Mucosa of rectum (tissue), 2 donors: Measurements from ENCODE around the gene BCAS3.

Experiments
- H3K27ac ChIP-seq, 2 donors: one replicate each; pipeline ENCODE4 v1.7.0; 2013; ENCODE audit warnings: inconsistent platforms in 2 of 2, low read depth in 2 of 2, low read length in 2 of 2
- H3K27me3 ChIP-seq, 2 donors: one replicate each; pipeline ENCODE4 v1.7.0; 2013; ENCODE audit warnings: low read length in 2 of 2; ENCODE audit not compliant: control insufficient read depth in 2 of 2, insufficient read depth in 2 of 2
- H3K36me3 ChIP-seq, 2 donors: one replicate each; pipeline ENCODE4 v1.7.0; 2013; ENCODE audit warnings: low read length in 2 of 2; ENCODE audit not compliant: control insufficient read depth in 2 of 2, insufficient read depth in 2 of 2
- H3K4me1 ChIP-seq, 2 donors: one replicate each; pipeline ENCODE4 v1.7.0; 2013; ENCODE audit warnings: low read length in 2 of 2, mild to moderate bottlenecking in 1 of 2; ENCODE audit not compliant: control insufficient read depth in 2 of 2, insufficient read depth in 2 of 2
- H3K4me3 ChIP-seq, 2 donors: one replicate each; pipeline ENCODE4 v1.7.0; 2013; ENCODE audit warnings: low read length in 2 of 2
- H3K9ac ChIP-seq, 2 donors: one replicate each; pipeline ENCODE4 v1.7.0; 2013; ENCODE audit warnings: low read length in 2 of 2, low read depth in 1 of 2, mild to moderate bottlenecking in 1 of 2
- H3K9me3 ChIP-seq, 2 donors: one replicate each; pipeline ENCODE4 v1.7.0; 2013; ENCODE audit warnings: low read length in 2 of 2; ENCODE audit not compliant: control insufficient read depth in 2 of 2
- donor health status: healthy.
- donor health status: Normal muscosa, but diverticular disease.

The BCAS3 gene

GRCh38 chr17:61054436-61054835 lies 376.8 kb downstream of the BCAS3 start:
- no peaks in the 10 kb centered on the region for H3K36me3 ChIP-seq
- H3K4me3 ChIP-seq = no peak overlapping the region
- H3K4me1 ChIP-seq = peaks cover 0 to 4% of the 10 kb centered on the region in 2 donors
- H3K27ac ChIP-seq = no peak overlapping the region
- H3K27me3 ChIP-seq = no peaks in the 10 kb centered on the region
- H3K9me3 ChIP-seq = no peaks in the 10 kb centered on the region
- no peak overlapping the region for H3K9ac ChIP-seq

- Histone ChIP-seq H3K4me1 (peaks cover 0 to 4% of the 10 kb centered on the region in 2 donors), H3K36me3 (no peaks in the 10 kb centered on the region), H3K27ac (no peak overlapping the region), H3K9me3 (no peaks in the 10 kb centered on the region), H3K27me3 (no peaks in the 10 kb centered on the region), H3K9ac (no peak overlapping the region), H3K4me3 (no peak overlapping the region)
Measured at GRCh38 chr17:61057257-61057656, 379.6 kb downstream of the BCAS3 start.

- Histone ChIP-seq H3K36me3 (no peaks in the 10 kb centered on the region), H3K9me3 (no peaks in the 10 kb centered on the region), H3K9ac (no peak overlapping the region), H3K27me3 (no peaks in the 10 kb centered on the region), H3K4me1 (peaks cover 0 to 4% of the 10 kb centered on the region in 2 donors), H3K4me3 (no peak overlapping the region), H3K27ac (no peak overlapping the region)
Measured at GRCh38 chr17:61058066-61058465, 380.4 kb downstream of the BCAS3 start.

- Histone ChIP-seq H3K9ac (no peak overlapping the region), H3K27ac (no peak overlapping the region), H3K4me3 (no peak overlapping the region), H3K27me3 (no peaks in the 10 kb centered on the region), H3K4me1 (peaks cover 4 to 7% of the 10 kb centered on the region in 2 donors), H3K36me3 (no peaks in the 10 kb centered on the region), H3K9me3 (no peaks in the 10 kb centered on the region)
Measured at GRCh38 chr17:61063528-61063927, 385.9 kb downstream of the BCAS3 start.

GRCh38 chr17:61064087-61064951 lies 386.7 kb downstream of the BCAS3 start:
- H3K36me3 ChIP-seq = no peaks in the 10 kb centered on the region
- no peaks in the 10 kb centered on the region for H3K9me3 ChIP-seq
- H3K4me3 ChIP-seq = no peak overlapping the region
- no peak overlapping the region for H3K9ac ChIP-seq
- H3K27me3 ChIP-seq = no peaks in the 10 kb centered on the region
- H3K4me1 ChIP-seq = peaks cover 4 to 7% of the 10 kb centered on the region in 2 donors
- H3K27ac ChIP-seq = no peak overlapping the region

- H3K9me3 ChIP-seq = no peaks in the 10 kb centered on the region
- no peak overlapping the region for H3K27ac ChIP-seq
- no peak overlapping the region for H3K9ac ChIP-seq
- peaks cover 4 to 7% of the 10 kb centered on the region in 2 donors for H3K4me1 ChIP-seq
- H3K4me3 ChIP-seq = no peak overlapping the region
- H3K36me3 ChIP-seq = no peaks in the 10 kb centered on the region
- no peaks in the 10 kb centered on the region for H3K27me3 ChIP-seq
Measured at GRCh38 chr17:61065263-61065773, 387.7 kb downstream of the BCAS3 start.

GRCh38 chr17:61066062-61066461 lies 388.4 kb downstream of the BCAS3 start:
- Histone ChIP-seq H3K9me3 (no peaks in the 10 kb centered on the region), H3K36me3 (no peaks in the 10 kb centered on the region), H3K27me3 (no peaks in the 10 kb centered on the region), H3K4me1 (peaks cover 4 to 7% of the 10 kb centered on the region in 2 donors), H3K27ac (no peak overlapping the region), H3K9ac (no peak overlapping the region), H3K4me3 (no peak overlapping the region)

- H3K27me3 ChIP-seq = no peaks in the 10 kb centered on the region
- no peaks in the 10 kb centered on the region for H3K9me3 ChIP-seq
- H3K4me3 ChIP-seq = no peak overlapping the region
- H3K36me3 ChIP-seq = no peaks in the 10 kb centered on the region
- H3K27ac ChIP-seq = no peak overlapping the region
- no peak overlapping the region for H3K9ac ChIP-seq
- H3K4me1 ChIP-seq = no peaks in the 10 kb centered on the region
Measured at GRCh38 chr17:61070649-61071048, 393.0 kb downstream of the BCAS3 start.

GRCh38 chr17:61072648-61073047 lies 395.0 kb downstream of the BCAS3 start:
- Histone ChIP-seq H3K9ac (no peak overlapping the region), H3K27ac (no peak overlapping the region), H3K4me3 (no peak overlapping the region), H3K9me3 (no peaks in the 10 kb centered on the region), H3K36me3 (no peaks in the 10 kb centered on the region), H3K27me3 (no peaks in the 10 kb centered on the region), H3K4me1 (no peaks in the 10 kb centered on the region)

GRCh38 chr17:61073131-61073530 lies 395.5 kb downstream of the BCAS3 start:
- Histone ChIP-seq H3K9ac (no peak overlapping the region), H3K4me1 (no peaks in the 10 kb centered on the region), H3K9me3 (no peaks in the 10 kb centered on the region), H3K4me3 (no peak overlapping the region), H3K27me3 (no peaks in the 10 kb centered on the region), H3K27ac (no peak overlapping the region), H3K36me3 (no peaks in the 10 kb centered on the region)
